HTERT RPE-1 (cell line): ENCODE data around the gene CNPY1.
"Not testable (repeated sequence)": the region's sequence is repeated elsewhere in the genome, so short reads cannot be mapped to it uniquely, and the experiment has no call there.

Source experiments
- in situ Hi-C: fragments of 300-500 bp; cut with MboI; formaldehyde crosslinking; loops from 4 replicates; pipeline ENCODE4 v1.14.3; 2020; ENCODE audit warnings: low sequenced_read_pairs

The CNPY1 gene

DNA sequence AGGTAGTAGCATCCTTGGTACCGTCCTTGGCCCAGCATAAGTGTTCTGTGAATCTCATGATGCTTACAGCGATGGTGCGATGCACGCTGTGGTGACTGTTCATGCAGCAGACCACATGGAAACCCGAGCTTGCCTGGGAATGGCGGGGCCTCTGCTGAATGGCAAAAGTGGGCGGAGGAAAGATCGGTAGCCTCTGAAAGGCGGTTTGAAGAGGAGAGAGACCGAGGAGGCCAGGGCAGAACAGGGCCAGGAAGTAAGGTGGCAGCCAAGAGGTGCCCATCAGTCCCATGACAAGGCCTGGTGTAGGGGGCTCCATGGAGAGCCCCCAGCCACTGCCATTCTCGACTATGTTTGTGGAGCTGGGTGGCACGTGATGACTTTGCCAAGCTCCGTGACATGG, 33.2 kb upstream of the CNPY1 start:
- in situ Hi-C loops = no loop called here

DNA sequence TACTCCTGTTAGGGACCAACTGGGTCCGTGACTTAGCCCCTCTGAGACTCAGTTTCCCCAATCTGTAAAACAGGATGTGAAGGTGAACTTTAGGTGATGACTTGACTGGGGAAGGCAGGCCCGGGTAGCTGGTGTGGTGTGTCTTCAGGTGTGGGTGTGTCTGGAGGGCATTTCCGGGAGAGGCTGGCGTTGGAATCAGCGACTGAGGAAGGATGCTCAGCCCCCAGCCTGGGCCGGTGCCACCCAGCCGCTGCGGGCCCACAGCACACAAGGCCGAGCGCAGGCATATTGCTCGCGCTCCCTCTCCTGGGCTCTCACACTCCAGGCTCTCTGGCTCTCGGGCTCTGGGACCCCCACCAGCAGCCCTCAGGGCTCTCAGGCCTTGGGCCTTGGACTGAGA, 31.7 kb upstream of the CNPY1 start:
- in situ Hi-C loops = no loop called here

DNA sequence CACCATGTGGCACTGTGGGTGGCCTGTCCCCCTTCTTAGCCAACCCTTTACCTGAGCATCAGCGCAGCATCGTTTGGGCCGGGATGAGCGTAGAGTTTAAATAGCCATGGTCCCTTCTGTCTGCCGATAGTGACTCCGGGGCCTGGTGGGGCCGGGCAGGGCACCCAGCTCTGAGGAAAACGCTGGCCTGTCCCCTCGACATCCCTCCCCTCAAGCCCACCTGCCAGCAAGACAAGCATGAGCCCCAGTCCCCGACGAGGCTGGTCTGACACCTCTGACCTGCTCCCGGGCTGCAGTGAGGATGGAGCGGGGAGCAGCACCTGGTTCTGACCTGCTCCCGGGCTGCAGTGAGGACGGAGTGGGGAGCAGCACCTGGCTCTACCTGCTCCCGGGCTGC, 31.1 kb upstream of the CNPY1 start:
- in situ Hi-C loops = no loop called here

DNA sequence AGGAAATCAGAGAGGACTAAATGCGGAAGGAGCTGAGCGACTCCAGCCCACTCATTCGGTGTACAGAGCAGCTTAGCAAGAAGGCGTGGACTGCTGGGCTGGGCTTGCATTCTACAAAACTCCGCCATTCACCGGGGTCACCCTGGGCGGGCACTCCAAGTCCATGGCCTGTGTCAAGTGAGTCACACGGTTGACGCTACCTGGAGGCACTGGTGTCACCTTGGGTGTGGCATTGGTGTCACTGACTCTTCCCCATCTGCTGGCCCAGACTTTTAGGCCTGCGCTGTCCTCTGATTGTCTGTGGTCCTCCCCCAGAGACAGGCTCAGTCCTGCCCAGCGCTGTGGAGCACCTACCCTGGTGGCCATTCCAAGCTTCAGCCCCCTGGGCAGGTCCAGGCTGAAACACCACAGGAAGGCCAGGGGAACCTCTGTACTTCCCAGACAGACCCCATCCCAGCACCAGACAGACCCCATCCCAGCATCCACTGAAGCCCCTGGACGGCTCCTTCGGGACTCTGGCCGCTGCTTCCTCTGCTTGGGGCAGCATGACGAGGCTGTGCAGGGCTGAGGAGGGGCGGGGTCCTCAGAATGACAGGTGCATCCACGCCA, 30.6 kb upstream of the CNPY1 start:
- in situ Hi-C loops = no loop called here

- in situ Hi-C loops = no loop called here
Observed at GRCh38 chr7:155576416-155576815, 30.1 kb upstream of the CNPY1 start.

DNA sequence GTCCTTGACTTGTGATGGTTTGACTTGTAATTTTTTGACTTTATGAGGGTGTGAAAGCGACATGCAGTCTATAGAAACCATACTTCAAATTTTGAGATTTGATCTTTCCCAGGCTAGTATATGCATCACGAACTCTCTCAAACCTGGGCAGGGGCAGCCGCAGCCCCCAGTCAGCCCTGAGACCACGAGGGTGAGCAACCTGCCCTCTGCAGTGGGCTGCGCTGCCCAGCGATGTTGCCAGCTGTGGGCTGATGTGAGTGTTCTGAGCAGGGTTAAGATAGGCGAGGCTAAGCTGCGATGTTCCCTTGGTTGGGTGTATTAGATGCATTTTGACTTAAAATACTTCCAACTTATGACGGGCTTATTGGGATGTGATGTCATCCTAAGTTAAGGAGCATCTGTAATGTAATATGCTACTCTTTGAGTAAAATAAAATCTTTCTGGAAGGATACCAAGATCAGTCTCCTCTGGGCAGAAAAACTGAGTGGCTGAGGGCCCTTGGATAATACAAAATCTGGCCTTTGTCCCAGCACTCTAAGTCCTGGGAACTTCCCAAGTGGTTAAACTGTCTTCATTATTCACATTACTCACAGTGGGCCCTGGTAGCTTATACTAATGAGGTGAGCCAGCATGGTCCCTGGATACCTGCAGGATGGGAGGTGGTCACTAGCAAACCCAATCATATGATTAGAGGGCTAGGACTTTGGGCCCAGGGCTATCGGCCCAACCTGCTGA, 28.4 kb upstream of the CNPY1 start:
- in situ Hi-C loops = no loop called here

DNA sequence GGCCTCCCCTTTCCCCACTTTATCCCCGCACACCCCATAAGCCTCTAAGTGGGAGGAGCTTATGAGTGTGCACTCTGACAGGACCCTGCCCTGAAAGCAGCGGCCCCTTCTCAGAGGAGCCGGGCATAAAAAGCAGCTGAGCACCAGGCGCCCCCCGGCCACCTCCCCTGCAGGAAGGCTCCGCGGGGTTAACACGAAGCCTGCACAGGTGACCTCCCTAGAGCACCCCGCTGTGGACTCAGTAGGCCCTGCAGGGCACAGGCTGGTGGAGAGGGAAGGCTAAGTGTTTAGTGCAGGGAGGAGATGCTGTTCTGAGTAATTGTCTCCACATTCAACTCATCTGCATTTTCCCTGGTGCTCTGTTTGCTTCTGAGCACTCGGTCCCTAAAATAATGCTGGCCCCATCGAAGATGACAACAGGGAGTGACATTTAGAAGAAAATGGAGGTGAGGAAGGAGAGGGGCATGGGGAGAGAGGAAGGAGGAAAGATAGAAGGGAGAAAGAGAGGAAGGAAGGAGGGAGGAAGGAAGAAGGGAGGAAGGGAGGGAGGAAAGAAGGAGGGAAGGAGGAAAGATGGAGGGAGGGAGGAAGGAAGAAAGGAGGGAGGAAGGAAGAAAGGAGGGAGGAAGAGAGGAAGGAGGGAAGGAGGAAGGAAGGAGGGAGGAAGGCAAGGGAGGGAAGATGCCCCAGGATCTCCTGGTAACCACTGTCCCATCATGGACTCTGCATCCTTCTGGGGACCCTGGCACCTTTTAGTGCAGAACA, 25.4 kb upstream of the CNPY1 start:
- in situ Hi-C loops = no loop called here

DNA sequence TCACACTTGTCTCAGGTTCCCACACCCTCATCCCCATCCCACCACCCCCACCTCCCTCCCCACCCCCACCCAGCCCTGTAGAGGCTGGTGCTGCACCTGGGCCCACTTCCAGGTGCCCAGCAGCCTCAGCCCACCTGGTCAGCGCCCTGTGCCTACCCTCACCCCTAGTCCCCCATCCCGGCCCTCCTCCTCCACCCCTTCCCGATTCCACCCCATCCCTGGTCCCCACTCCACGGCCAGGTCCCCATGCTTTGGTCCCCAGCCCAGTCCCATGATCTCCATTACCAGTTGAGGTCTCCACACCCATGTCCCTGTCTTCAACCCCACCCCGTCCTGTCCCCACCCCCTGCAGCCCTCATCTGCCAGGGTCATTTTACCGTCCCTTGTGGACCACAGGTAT, 24.6 kb upstream of the CNPY1 start:
- in situ Hi-C loops = no loop called here

DNA sequence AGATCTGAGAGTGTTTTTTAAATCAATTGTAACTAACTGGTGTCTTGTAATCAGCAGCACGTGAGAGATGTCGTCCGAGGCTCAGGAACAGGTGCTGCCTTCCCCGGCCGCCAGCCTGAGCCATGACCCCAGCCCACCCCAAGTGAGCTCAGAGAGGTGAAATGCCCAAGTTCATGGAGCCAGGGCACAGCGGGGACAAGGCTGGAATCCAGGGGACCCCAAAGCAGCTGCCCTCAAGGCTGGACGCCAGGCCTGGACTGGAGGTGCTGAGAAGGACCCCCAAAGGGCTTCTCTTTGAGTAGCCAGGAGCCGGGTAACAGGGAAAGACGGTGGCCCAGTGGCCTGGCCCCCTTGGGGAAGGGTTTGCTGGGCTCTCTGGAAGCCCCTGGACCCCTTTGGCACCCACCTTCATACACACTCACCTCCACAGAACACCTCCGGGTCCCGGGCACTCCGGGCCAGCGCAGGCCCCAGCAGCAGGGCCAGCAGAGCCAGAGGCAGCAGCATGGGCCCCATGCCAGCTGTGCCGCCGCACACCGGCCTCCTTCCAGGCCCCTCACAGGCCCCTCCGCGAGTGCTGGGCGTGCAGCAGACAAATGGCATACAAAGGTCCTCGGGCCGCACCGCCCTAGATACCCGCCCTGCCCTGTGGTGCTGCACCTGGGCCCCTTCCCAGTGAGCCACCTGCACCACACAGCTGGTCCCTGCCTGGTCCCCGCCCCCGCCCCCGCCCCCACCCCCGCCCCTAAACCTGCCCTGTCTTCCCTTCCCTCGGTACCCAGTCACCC, 24.0 kb upstream of the CNPY1 start:
- in situ Hi-C loops = no loop called here

- in situ Hi-C loops = no loop called here
Observed at GRCh38 chr7:155569681-155570080, 23.3 kb upstream of the CNPY1 start.

DNA sequence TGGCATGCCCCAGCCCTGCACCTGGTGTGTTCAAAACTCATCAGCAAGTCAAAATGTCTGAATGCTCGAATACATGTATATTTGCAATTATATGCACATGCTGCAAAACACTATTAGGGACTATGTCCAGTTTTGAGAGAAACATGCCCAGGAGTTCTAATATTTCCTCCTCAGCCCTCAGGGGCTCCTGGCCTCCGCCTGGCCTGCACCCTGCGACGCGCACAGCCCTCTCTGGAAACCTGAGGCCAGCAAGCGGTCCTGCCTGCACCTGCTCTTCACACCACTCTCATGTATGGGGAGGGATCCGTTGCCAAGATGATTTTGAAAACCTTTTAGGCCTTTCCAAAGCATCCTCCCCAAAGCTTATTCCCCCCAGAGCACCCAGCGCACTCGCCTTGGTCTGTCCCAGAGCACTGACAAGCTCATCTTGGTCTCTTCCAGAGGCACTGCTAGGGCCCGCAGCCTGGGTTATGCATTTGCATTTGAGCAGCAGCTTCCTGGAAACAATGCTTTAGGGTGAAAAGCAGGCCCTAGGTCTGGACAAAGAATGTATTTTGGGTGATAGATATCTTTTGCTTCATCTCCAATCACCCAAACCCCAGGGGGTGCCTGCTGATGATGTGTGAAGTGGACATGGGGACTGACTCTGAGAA, 22.6 kb upstream of the CNPY1 start:
- in situ Hi-C loops = no loop called here

DNA sequence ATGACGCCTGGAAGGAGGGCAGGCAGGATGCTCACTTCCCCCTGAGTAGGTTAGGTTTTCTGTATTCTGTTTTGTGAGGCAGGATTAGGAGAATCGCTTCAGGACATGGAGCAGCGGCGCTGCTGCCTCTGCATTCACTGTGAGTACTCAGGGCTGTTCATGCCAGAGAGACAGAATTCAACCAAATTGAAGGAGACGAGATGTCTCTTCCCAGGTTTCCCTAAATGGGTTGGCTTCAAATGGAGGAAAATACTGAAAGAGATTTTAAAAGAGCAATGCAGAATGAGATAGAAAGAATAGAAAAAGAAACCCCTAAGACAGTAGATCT, 21.9 kb upstream of the CNPY1 start:
- in situ Hi-C loops = no loop called here

DNA sequence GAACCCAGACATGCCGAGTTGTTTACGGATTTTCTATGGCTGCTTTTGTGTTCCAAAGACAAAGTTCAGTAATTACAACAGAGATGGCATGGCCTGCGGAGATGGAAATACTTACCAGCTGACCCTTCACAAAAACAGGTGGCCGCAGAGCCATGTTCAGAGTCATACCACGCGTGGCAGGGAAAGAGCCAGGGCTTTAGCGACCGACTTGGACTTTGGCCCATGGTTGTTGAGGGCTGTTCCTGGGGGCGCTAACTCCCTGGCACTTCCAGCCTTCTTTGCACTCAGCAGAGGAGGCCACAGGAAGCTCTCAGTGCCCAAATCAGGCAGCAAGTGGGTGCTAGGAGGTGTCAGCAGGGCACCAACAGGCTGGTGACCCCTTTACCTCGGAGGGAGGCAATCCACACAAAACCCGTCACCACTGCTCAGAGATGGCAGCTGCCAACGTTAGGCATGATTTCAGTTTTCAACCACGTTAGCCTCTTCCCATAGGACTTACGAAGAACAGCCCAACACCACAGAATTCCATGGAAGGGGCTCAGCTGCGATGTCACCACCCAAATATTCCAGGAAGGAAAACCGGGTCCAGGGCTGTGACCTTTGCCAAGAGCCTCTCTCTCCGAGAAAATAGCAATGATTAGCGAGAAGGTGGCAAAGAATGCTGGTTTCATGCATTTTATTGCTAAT, 21.4 kb upstream of the CNPY1 start:
- in situ Hi-C loops = no loop called here

GRCh38 chr7:155566011-155566836, 19.9 kb upstream of the CNPY1 start:
- in situ Hi-C loops = no loop called here

- in situ Hi-C loops = no loop called here
Observed at GRCh38 chr7:155565596-155565995, 19.2 kb upstream of the CNPY1 start.

DNA sequence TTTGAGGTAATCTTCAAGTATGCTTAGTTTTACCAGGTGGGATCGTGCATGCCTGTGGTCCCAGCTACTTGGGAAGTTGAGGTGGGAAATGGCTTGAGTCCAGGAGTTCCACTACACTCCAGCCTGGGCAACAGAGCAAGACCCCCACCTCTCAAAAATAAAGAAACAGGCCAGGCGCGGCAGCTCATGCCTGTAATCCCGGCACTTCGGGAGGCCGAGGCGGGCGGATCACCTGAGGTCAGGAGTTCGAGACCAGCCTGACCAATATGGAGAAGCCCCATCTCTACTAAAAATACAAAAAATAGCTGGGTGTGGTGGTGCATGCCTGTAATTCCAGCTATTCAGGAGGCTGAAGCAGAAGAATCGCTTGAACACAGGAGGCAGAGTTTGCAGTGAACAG, 16.6 kb upstream of the CNPY1 start:
- in situ Hi-C loops = not testable (repeated sequence)

DNA sequence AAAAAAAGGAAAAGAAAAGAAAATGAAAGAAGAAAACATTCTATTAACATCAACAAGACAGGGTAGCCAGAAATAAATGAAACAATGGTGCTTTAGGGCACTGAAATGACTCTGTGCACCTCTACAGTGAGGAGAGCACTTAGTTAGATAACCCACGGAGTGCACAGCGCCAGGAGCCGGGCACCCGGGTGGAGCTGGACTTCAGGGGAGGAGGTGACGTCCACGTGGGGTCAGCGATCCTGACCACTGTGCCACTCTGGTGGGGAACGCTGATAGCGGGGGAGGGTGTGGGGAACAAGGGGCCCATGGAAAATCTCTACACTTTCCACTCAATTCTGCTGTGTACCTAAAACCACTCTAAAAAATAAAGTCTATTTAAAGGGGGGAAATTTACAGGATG, 15.7 kb upstream of the CNPY1 start:
- in situ Hi-C loops = no loop called here

DNA sequence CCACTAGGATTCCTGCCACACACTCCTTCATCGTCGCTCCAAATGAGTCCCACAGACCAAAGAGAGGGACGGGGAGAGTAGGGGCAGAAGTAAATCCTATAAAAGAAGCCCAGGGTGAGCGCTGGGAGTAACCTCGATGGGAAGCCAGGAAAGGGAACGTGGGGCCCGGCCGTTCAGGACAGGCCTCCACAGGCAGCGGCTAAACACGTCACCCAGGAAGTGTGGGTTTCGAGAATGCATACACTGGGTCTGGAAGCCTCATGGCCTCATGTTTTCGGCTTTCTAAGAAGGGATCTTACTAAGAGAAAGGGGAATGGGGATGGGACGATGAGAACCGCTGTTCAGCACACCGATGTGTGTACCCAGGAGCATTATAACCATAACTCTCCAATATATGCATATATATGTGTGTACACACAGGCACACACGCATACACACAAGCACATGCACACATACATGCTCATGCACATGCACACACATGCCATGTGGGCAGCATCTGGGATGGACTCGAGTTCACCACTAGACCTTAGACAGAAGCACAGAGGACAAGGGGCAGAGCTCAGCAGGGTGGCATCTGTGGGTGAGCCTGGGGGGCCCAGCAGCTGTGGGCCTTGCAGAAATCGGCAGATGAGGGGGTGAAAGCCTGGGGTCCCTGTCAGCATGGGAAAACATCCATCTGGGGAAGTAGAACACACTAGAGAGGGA, 14.8 kb upstream of the CNPY1 start:
- in situ Hi-C loops = no loop called here
